Muscle of arm (tissue), 12 donors: ENCODE measurements around the gene KLHL30. TPM values are rescaled to one million over a fixed set of nuclear protein-coding genes. Genes with fewer than 3 reads are reported as not detected.
"Not testable (repeated sequence)": the region's sequence is repeated elsewhere in the genome, so short reads cannot be mapped to it uniquely, and the experiment has no call there.

Experiments
- DNase-seq: peaks from one replicate; pipeline ENCODE4 v3.0.0-alpha.2; 2013
- polyA plus RNA-seq, 12 donors: library from polyadenylated mRNA; unstranded; fragments of 120-200 nt; gene quantifications; one replicate each; pipeline ENCODE4 v1.2.1, GENCODE V29; 2013; ENCODE audit not compliant: insufficient read length in 12 of 12

KLHL30 gene
- polyA plus RNA-seq, 12 donors: 4.1 to 114 (median 14.2) TPM

DNA sequence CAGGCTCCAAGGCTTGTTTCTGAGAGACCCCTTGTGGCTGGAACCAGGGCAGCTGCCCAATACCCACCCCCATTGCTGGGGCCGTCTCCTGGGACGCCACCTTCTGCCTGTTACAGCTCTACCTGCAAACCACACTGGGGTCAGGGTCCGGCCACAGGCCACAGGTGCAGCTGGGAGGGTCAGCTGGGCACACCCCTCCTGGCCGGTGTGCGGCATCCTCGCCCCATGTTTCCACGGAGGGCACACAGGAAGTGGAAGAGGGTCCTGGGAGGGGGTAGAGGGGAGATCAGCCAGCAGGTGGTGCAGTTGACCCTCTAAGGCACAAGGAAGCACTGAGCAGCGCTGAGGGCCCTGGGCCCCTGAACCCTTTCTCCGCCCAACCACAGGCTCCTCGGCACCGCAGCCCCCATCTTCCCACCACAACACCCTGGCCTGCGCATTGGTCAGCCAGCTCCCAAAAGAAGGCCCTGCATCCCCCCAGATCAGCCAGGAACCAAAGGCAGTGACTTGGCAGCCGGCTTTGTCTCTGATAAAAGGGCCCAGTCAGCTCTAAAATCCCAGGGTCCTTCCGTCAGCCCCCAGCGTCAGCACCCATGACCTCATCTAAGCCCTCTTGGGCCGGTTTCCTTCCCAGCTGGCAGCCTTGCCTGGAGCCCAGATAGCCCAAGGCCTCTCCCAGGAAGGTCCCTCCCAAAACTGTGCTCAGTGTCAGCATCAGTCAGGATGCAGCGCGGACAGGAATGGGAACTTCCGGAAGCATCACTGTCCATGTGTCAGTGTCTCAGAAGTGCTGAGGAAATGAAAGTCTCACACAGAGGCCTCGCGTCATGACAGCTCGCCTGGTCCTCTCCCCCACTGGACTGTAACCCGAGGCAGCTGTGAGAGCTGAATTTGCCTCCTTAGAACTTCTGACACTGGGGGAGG, 22.0 kb downstream of the KLHL30 start:
- no peak for DNase-seq

DNA sequence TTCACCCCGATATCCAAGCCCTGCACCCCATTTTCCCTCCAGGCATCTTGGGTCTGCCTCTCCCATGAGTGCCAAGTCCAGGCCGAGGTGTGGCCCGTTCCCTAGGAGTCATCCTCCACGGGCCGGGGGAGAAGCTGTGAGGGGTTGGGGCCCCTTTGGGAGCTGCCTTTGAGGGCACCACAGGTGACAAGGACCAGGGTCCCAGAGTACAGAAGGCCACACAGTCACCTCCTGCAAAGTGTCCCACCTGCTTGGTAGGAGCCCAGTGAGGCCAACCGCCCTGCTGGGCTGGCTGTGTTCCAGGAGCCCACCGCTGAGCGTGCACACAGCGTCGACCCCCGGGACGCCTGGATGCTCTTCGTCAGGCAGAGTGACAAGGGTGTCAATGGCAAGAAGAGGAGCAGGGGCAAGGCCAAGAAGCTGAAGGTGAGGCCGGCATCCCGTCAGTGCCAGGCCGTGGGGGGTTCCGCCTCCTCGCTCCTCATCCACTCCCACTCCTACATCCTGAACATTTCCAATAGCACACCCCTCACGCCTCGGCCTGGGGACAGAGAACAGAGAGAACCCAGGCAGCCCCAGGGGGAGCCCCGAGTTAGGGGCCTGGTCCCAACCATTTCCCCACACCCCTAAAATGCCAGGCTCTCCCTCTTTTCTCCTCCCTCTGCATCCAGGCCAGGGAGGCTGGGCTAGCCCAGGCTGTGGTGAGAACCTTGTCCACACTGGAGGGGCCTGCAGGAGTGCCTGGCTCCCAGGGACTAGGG, 23.0 kb downstream of the KLHL30 start:
- no peak for DNase-seq

DNA sequence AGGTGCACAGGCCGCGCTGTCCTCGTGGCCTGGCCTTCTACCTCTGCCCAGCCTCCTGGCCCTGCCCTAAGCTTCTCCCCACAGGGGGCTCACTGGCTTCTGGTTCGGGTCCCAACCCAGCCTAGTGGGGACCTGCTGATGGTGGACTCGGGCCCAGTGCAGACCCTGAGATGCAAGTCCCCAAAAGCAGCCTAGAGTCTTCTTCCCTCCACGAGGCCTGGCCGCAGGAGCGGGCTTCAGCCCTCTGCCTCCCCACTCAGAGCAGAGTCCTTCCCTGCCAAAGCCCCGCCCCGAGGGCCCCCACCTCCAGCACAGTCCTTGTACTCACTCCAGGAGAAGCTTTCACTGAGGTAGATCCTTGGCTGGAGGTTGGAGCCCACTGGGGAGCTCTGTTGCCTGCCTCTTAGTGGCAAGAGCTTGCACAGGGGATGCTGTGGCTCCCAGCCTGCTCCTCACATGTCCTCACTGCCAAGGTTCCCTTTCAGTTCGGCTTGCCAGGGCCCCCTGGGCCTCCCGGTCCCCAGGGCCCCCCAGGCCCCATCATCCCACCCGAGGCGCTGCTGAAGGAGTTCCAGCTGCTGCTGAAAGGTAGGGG, 23.9 kb downstream of the KLHL30 start:
- DNase-seq: no peak

DNA sequence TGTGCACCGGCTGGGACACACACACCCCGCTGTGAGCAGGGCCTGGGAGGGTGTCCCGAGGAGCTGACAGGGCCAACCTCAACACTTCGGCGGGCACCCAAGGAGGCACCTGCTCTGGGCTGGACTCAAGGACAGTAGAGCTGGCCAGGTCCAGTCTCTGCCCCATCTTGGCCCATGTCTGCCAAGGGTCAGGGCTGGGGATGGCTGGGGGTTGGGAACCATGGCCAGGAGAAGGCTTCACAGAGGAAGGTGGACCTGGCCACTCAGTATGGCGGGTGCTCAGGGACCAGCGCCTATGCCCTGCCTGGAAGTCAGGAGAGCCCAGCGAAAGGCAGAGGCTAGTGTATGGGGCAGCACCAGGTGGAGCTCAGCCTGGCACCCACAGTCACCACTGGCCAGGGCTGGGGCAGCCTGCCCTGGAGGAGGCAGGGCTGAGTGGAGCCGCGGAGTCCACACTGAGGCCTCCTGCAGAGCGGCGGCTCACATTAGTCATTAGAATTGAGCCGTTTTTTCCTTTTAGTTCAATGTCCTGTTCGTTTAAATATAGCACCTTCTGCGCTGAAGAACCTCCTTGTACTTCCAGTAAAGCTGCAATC, 24.5 kb downstream of the KLHL30 start:
- no peak for DNase-seq

DNA sequence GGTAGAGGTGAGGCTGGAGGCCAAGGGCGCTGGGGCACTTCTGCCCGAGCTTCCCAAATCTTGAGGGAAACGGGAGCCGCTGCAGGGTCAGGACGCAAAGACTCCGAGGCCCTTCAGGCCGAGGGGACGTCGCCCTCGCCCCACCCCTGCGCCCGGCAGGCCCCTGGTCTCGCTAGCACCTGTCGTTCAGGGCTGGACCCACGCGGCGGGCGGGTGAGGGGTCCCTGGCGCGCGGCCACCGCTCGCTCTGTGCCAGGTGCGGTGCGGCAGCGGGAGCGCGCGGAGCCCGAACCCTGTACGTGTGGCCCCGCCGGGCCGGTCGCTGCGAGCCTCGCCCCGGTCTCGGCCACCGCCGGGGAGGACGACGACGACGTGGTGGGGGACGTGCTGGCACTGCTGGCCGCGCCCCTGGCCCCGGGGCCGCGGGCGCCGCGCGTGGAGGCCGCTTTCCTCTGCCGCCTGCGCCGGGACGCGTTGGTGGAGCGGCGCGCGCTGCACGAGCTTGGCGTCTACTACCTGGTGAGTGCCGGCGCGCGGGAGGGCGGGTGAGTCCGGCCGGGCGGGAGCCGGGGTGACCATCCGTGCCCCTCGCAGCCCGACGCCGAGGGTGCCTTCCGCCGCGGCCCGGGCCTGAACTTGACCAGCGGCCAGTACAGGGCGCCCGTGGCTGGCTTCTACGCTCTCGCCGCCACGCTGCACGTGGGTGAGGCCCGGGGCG, 25.2 kb downstream of the KLHL30 start:
- no peak for DNase-seq

DNA sequence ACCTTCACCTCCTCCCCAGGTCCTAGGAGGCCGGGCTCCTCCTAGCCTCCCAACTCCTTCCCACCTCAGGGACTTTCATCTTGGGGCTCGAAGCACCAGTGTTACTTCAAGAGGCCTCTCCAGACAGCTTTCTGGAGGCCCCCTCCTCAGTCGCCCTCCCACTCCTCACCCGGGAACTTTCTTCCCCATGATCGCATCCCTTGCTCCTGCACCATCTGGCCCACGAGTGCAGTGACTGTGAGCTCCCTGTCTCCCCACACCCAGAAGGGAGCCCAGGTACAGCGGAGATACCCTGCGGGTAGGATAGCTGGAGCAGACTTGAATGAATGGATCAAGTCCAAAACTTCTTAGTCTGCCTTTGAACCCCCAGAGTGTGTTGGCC, 26.4 kb downstream of the KLHL30 start:
- no peak for DNase-seq

DNA sequence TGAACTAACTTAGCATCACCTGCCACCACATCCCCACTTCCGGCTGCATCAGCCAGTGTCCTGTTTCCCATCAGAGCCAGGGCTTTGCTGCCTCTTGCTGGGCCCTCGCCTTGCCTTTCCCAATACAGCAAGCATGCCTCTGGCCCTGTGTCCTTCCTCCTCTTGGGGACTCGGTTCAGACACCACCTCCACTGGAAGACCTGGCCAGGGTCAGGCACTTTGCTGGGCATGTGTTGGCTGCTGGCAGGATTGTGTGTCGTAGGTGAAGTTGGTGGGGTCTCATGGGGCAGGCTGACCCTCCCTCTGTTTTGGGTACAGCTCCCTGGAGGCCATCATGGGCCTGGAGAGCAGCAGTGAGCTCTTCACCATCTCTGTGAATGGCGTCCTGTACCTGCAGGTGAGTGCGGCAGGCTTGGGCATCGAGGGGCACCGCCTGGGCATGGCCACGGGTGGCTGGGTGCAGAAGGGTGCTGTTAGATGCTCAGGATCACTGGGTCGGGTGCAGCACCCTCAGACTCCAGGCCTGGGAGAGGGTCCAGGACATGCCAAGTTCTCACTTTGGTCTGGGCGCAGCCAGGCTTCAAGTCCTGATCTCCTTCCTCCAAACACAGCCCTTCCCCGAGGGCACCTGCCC, 26.9 kb downstream of the KLHL30 start:
- DNase-seq: no peak

DNA sequence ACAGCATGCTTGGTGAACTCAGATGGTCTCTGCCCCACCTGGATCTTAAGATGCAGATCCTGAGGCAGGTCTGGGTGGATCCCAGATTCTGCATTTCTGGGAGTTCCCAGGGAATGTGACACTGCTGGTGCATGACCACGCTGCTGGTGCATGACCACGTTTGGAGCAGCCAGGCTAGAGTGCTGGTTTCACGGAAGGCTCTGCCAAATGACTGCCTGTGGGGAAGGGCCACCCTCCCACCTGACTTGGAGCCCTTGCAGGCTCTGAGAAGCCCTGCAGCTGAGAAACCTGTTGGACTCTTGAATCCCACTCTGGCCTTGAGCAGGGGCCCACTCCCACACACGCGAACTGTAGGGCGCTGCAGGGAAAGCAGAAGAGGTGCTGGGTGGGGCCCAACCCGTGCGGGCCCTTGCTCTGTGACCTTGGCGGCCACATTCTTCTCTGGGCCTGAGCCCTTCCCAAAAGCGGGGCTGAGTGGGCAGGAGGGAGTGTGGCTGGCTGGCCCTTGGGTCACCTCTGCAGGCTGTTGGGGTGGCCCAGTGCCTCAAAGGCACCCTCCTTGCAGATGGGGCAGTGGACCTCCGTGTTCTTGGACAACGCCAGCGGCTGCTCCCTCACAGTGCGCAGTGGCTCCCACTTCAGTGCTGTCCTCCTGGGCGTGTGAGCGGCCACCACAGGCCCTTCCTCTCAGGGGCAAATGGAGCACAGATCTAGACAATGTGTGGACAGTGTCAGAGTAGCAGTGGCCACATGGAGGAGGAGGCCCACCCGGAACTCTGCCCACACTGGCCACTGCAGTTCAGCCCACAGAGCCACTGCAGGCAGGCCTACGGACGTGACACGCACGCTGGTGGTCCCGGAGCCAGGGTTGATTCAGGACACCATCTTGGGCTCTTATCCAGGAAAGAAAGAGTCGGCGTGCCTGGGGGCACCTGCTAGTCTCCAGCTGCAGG, 28.2 kb downstream of the KLHL30 start:
- DNase-seq: no peak

DNA sequence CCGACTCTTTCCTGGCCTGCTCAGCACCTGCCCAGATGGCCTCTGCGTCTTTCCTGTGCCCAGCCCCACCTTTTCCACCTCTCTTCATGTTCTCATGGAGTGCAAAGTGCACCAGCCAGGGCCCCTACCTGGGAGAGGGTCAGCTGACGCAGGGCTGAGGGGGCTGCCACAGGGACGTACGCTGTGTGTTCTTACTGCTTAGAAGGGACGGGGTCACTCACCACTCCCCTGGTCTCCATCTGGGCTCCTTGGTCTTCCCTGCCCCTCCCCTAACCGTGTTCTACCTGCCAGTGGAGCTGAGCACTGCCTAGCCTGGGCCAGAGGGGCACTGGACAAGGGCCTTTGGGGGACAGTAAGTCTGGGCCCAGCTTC, 28.9 kb downstream of the KLHL30 start:
- no peak for DNase-seq

DNA sequence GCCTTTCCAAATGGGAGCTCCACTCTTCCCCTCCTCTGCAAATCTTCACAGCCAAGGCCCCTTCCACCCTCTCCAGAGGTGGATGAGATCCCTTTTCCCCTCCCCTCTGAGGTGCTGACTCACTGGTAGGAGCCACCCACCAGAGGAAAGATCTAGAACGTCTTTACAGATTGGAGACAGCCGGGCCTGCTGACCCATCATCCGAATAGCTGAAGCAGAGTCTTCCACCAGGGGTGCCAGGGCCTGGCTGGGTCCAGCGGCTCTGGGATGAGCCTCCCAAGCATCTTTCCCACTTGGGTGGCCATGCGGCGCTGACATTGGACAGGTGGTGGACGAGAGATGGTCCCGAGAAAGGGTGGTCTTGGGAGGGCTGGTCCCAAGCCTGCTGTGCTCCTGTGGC, 29.3 kb downstream of the KLHL30 start:
- no peak for DNase-seq

DNA sequence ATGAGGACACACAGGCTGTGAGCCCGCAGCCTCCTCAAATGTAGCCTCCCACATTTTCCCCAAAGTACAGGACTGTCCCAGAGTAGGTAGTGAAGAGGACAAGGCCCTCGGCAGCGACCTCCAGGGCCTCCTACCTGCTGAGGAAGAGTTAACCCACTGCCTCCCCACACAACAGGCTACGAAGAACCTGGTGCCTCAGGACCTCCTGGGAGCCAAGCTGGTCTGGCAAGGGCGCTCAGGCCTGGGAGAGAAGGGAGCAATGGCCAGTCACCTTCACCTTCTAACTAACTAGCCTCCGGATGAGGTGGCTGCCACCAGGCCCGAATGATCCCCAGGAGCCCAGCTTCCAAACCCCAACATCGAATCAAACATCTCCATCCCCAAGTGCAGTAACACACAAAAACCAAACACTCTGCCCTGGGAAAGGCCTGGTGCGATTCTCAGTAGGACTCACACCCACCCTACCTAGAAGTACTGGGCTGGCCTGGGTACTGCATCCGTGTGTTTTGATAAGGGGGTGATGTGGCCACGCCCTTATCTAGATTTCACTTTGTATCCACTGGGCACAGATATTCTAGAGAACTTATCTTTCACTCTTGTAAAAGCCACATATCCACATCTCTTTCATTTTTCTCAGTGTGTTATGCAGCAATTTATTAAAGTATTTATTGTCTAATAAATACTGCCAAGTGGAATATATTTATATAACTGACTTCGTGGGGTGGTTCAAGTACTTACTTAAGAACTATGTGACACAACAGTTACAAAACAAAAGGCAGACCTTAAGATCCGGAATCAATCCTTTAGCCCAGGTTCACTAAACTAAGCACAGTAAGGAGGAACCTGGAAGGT, 30.0 kb downstream of the KLHL30 start:
- no peak for DNase-seq

DNA sequence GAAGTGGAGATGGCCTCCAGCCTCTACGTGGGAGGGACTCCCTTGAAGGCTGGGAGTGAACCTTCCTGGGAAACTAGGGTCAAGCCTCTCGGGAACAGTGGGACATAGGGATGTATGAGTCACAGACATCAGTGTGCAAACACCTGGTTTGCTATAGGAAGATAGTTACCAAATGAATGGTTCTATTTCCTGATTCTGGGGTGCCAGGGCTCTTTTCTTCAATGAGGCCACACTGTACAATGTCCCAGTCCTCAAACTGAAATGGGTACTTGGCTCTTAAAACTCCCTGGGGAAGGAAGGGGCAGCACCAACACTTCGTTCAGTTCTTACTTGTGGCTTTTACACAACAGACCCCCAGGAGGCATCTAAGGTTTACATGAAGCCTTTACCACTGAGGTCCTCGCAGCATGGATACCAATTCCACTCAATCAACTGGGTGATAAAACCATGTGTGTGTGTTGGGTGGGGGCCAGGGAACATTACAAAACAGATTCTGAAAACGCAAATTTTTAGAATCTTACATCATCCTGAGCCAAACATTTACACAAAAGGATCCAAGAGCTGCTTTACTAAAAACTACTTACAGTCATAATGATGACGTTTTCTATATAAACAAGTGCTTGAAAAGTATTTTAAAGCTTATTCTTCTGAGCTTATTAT, 30.7 kb downstream of the KLHL30 start:
- no peak for DNase-seq

DNA sequence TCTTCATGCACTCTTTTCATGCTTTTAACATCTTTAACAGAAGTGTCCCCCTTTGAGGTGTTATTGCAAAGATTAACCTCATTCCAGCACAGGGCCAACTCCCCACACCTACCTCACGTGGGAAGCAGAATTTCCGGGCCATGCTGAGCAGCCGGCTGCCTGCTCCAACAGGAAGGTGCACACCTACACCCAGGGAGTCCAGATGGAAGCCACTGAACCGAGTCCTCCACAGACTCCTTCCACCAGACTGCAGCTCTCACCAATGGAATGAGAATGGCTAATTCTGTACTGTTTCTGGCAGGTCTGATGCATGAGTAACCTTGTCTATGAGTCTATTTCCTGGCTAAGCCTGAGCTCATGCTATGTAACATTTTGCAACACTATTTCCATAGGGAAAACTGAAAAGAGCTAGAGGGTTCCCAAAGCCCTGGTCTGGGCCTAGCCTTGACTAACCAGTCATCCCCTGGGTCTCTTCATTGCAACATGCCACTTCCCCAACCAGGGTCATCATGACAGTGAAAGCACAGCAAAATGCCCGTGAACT, 31.3 kb downstream of the KLHL30 start:
- no peak for DNase-seq

DNA sequence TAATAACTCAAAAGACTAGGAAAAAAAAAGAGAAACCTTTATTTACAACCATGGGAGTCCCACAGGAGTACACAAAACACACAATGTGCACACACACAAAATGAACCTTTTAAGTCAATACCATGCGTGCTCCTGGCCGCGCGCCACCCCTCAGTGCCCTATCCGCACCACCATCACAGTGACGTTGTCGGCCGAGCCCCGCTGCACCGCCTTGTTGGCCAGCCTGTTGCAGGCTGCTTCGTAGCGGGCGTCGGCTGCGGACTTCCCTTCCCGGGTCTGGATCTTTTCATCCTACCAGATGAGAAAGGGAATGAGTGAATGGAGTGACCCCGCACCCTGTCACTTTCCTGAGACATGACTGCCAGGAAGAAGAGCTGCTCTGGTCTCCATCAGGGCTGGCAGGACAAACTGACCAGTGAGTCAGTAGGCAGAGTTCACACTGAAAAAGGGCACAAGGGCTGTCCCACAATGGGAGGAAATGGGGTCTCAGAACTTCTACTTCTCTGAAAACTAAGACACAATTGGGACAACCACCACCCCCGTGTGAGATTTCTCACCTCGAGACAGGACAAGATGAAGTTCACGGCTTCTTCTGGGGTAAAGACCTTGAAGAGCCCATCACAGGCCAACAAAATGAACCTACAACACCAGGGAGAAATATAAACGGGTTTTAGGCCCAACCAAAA, 32.1 kb downstream of the KLHL30 start:
- no peak for DNase-seq

DNA sequence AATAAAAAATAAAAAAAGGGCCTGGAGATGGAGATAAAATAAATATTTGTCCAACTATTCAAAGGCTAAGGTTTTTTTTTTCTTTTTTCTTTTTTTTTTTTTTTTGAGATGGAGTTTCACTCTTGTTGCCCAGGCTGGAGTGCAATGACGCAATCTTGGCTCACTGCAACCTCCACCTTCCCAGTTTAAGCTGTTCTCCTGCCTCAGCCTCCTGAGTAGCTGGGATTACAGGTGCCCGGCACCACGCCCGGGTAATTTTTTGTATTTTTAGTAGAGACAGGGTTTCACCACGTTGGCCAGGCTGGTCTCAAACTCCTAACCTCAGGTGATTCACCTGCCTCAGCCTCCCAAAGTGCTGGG, 32.6 kb downstream of the KLHL30 start:
- not testable (repeated sequence) for DNase-seq

DNA sequence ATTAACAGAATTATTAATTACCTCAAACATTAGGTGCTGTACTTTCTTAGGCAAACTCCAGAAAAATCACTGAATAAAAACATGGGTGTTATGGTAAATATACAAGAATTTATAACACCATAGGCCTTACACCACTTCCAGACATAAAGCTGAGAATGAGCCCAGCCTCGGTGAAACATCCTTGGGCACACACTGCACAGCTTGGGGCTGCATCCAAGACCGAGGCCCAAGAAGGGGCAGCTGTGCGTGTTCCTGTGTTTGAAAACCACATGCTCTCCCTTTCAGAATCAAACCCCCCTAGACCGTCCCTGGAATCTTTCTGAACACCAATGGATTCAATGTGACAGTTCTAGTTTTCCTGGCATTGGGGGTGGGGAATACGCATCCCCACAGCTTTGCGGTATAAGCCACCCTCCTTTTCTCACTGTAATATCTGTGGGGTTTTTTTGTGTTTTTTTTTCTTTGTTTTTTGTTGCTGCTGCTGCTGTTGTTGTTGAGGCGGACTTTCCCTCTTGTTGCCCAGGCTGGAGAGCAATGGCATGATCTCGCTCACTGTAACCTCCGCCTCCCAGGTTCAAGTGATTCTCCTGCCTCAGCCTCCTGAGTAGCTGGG, 33.2 kb downstream of the KLHL30 start:
- DNase-seq: no peak

DNA sequence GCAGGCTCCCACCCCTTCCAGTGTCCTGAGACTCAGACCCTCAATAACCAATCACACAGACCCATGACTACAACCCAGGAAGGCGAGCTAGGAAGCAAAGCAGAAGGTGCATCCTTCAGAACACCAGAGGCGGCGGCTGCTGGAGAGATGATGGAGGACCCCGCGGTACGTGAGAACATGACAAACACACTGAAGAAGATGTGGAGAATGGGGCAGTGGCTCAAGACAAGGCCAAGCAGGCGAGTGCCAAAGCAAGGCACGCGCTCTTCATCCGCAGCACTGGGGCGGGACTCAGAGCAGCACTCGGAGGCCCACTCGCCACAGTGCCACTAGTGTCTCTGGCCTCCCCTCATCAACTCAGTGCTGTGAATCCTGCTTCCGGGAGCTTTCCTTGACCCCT, 34.0 kb downstream of the KLHL30 start:
- no peak for DNase-seq
